A673 (cell line): ENCODE data around the gene TATDN2.

Experiments used
- CTCF ChIP-seq: fragments of 300-800, 200-600 bp; sonication (generic); conservative IDR thresholded peaks from 2 replicates; pipeline ENCODE4 v1.5.1; 2017; ENCODE audit warnings: low read depth, mild to moderate bottlenecking, antibody characterized with exemption, low read length, moderate library complexity, mixed read lengths
- EZH2 ChIP-seq: fragments of 200-600 bp; sonication (generic); IDR thresholded peaks from 2 replicates; pipeline ENCODE4 v1.6.1; 2017; ENCODE audit warnings: borderline replicate concordance, low read depth, mild to moderate bottlenecking, mixed read lengths, antibody characterized with exemption, low read length; ENCODE audit not compliant: poor library complexity, severe bottlenecking

- TF ChIP-seq CTCF, result no peak
- no peak for TF ChIP-seq EZH2
Observed at GRCh38 chr3:10283638-10284037, 35.4 kb downstream of the TATDN2 start.
